Thyroid gland (tissue), 4 donors: ENCODE results near the gene ELMO1.

ENCODE experiments used
- CTCF ChIP-seq, 6 experiments: fragments of 200-600 bp in 3 of 6; fragments of 450-650 bp in 3 of 6; sonication (generic) in 3 of 6; IDR thresholded peaks; one replicate each; pipeline ENCODE4 v1.5.1; 2016 to 2019; ENCODE audit warnings: antibody characterized with exemption in 6 of 6, mild to moderate bottlenecking in 2 of 6, inconsistent platforms in 1 of 6, moderate library complexity in 1 of 6
- POLR2A ChIP-seq, 2 donors: fragments of 450-650 bp; IDR thresholded peaks; one replicate each; pipeline ENCODE4 v1.6.1; 2017; ENCODE audit warnings: antibody characterized with exemption in 2 of 2, mild to moderate bottlenecking in 2 of 2, moderate library complexity in 1 of 2

- TF ChIP-seq CTCF (IDR thresholded peaks at IDR 0.05): no peak
- TF ChIP-seq POLR2A (IDR thresholded peaks at IDR 0.05): no peak
Observed at GRCh38 chr7:37434529-37434928, 14.1 kb downstream of the ELMO1 start.
